Activated CD4-positive, alpha-beta T cell treated with anti-CD3 and anti-CD28 coated beads, Interleukin-2, amount 10 ng/mL, durations not matched to agents 24 days and 14 days (primary cell): ENCODE measurements around the gene LCN1. TPM values are rescaled to one million over a fixed set of nuclear protein-coding genes. Genes with fewer than 3 reads are reported as not detected.

Experiments
- DNase-seq: peaks from one replicate; pipeline ENCODE4 v3.0.0; 2022
- H3K27ac Mint-ChIP-seq: one replicate; pipeline ENCODE4 v1.8.0; 2022; ENCODE audit warnings: mild to moderate bottlenecking, mixed read lengths
- H3K27me3 Mint-ChIP-seq: one replicate; pipeline ENCODE4 v1.8.0; 2022; ENCODE audit warnings: mixed read lengths
- H3K36me3 Mint-ChIP-seq: one replicate; pipeline ENCODE4 v1.8.0; 2022; ENCODE audit warnings: low read depth, mild to moderate bottlenecking, mixed read lengths
- H3K4me1 Mint-ChIP-seq: one replicate; pipeline ENCODE4 v1.8.0; 2021; ENCODE audit warnings: mixed read lengths
- H3K4me3 Mint-ChIP-seq: one replicate; pipeline ENCODE4 v1.8.0; 2022; ENCODE audit warnings: mild to moderate bottlenecking, moderate library complexity, mixed read lengths
- H3K9me3 Mint-ChIP-seq: one replicate; pipeline ENCODE4 v1.8.0; 2021; ENCODE audit warnings: mixed read lengths
- intact Hi-C: fragments of 100-400 bp; cut with micrococcal nuclease; formaldehyde crosslinking; loops from one replicate; pipeline ENCODE4 v1.15.1; 2023
- total RNA-seq: library from RNA; stranded (reverse); gene quantifications from 2 replicates; pipeline ENCODE4 v1.2.3, GENCODE V29; 2022

The LCN1 gene
- total RNA-seq, 1 donor from 2014 or later, result not detected

DNA sequence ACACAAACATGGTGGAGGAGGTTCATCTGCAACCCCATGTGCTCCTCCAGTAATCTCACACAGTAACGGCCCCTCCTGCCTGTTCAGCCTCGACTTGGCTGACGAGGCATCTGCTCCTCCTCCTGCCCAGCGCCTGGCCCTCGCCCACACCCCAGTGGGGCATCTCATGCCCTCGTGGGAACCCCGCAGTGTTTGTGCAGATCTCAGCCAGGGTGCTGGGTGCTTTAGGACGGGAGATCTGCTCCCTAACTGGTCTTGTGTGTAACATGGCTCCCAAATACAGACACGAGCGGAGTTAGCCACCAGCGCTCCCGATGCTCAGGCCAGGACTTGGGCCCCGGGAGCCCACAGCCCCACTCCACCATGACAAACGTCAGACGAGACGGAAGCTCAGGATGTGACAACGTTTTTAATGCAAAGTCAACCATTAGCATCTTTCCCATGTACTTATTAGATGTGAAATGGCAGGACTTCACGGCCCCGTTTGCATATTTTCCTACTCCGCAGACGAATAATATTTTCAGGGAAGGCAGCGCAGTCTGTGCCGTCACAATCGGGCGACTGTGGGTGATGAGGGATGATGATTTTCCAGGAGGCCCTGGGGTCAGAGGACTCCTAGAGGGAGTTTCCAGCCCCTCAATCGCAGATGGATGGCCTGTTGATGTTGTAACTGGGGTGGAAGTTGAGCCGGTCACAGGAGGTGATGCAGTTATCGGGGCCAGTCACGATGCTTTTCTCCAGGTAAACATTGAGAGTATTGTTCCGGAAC lies 26.3 kb upstream of the LCN1 start:
- intact Hi-C loops, result no loop called here
- Mint-ChIP-seq H3K4me1 (peaks cover 3% of the 10 kb centered on the region), H3K4me3 (no peak overlapping the region), H3K36me3 (no peaks in the 10 kb centered on the region), H3K27ac (no peak overlapping the region), H3K9me3 (no peaks in the 10 kb centered on the region), H3K27me3 (peaks cover 8% of the 10 kb centered on the region)
- DNase-seq, result no peak

DNA sequence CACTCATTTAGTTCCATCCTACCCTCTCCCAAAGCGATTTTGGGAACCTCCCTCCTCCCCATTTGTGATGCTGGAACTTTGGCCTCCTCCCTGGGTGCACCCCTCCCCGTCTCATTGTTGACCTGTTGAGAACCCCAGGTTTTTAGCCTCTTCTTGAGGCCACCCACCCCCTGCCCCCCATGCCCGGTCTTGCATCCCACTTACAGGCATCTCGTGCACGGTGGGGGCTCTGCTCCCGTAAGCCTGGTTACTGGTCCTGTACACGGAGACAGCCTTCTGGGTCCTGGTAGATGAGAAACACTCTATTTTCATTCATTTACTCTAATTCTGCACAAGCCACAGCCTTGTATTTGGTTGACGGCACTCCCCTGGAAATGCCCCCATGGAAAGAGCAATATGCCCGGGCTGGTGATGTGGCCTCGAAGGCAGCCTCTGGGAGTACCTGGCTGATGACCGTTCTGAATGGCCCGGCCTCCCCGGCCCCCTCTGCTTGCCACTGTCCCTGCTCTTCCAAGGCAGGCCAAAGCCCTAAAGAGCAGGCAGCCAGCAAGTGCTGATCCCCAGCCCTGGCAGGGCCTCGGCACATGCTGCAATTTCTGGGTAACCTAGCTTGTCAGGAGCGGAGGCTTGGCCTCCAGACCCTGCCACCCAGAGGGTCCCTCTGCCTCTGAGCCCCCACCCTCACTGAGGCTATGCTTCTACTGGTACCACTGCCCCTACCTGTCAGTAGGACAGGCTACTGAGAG lies 22.7 kb upstream of the LCN1 start:
- H3K4me3 Mint-ChIP-seq, result no peak overlapping the region
- intact Hi-C loops, result no loop called here

DNA sequence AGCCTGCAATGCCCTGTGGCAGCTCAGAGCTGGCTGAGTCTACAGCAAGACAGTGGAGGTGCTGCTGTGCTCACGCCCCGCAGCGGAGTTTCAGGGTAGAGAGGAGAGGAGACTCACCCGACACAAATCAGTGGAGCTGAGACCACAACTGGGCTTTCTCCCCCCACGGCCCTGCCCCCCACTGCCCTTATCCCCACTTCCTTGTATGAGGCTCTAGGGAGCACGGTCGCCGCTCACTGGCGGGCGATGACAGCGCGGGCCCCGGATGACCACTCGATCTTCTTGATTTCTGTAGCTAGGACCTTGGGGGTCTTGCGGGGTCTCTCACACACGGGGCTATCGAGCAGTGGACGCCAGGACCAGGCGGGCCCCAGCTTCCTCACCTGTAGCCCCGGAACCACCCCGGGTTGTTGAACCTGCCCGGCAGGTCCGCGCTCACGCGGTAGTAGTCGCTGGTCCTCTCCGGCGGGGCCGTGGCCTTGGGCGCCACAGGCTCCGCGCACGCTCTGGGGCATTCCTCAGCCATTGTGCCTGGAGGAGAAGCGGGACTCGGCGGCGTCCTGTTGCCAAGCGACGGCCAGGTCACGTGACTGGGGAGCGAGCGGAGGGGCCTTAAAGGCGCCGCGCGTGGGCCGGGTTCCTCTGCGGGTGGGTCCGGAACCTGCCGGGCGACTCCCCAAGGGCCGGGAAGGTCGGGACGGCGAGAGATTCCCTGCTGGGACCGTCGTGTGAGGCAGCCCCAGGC lies 21.7 kb upstream of the LCN1 start:
- Mint-ChIP-seq H3K4me3 (peak overlapping the region; percentile 95), H3K27ac (no peak overlapping the region), H3K9me3 (no peaks in the 10 kb centered on the region), H3K27me3 (peaks cover 8% of the 10 kb centered on the region), H3K4me1 (peaks cover 7% of the 10 kb centered on the region), H3K36me3 (peaks cover 20% of the 10 kb centered on the region)
- DNase-seq, result peak; percentile 97
- intact Hi-C loops, result no loop called here

More for the DNA sequence above, 22.7 kb upstream of the LCN1 start:
- Mint-ChIP-seq H3K27me3 (peaks cover 8% of the 10 kb centered on the region), H3K36me3 (peaks cover 14% of the 10 kb centered on the region), H3K9me3 (no peaks in the 10 kb centered on the region), H3K4me1 (peaks cover 7% of the 10 kb centered on the region), H3K27ac (no peak overlapping the region)
- DNase-seq, result no peak

DNA sequence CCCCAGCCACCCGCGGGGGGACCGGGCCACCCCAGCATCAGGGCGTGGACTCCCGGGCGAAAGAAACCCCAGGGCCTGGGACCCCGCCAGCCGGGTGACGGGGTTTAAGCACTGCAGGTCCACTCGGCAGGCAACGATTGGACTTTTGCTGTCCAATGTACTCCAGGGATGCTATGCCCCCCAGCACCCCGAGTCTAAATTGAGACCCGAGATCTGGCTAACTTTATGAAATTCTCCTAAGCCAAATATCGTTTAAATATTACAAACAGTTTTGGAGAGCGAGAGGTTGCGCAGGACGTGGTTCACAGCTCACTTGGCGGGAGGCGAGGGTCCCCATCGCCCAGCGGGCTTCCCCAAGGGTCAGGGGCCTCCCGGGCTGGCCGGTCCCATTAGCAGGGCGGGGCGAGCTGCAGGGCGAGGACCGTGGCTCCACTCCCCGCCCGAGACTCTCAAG lies 21.1 kb upstream of the LCN1 start:
- Mint-ChIP-seq H3K27me3 (peaks cover 8% of the 10 kb centered on the region), H3K4me3 (peak overlapping the region; percentile 95), H3K27ac (peak overlapping the region; percentile 97), H3K9me3 (no peaks in the 10 kb centered on the region), H3K36me3 (peaks cover 26% of the 10 kb centered on the region), H3K4me1 (peaks cover 7% of the 10 kb centered on the region)
- intact Hi-C loops, result no loop called here
- DNase-seq, result no peak

DNA sequence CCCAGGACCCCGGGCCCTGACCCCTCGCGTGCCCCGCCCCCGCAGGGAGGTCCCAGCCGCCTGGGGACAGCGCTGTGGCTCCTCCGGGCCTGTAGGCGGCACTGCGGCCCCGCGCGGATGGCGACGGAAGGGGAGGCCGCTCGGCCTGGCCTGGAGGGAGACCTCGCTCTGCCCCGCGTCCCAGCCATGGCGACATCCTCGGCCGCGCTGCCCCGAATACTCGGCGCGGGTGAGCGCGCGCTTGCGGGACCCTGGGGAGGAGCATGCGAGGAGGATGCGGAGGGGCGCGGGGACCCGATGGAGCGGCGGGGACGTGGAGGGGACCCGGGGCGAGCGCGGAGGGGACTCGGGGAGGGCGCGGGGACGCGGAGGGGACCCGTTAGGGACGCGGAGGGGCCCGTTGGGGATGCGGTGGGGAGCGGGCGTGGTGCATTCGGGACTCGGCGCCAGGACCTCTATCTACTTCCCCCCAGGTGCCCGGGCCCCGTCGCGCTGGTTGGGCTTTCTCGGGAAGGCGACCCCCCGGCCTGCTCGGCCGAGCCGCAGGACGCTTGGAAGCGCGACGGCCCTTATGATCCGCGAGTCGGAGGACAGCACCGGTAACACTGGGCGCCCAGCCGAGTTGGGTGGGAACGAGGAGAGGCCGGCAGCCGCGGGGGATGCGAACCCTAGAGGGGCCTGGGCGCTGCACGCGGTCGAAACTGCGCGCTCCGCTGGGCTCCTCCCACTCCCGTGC lies 20.5 kb upstream of the LCN1 start, which contains the start of gene MRPS2:
TSS of gene MRPS2 (plus strand) at position 158 of the 736 bp plus-strand sequence. CDS start at position 187, 29 bp downstream.
- H3K9me3 Mint-ChIP-seq, result no peaks in the 10 kb centered on the region
- H3K36me3 Mint-ChIP-seq, result peaks cover 28% of the 10 kb centered on the region

GRCh38 chr9:135501261-135502167 lies 19.7 kb upstream of the LCN1 start:
- H3K4me1 Mint-ChIP-seq, result peaks cover 7% of the 10 kb centered on the region
- H3K27me3 Mint-ChIP-seq, result peaks cover 8% of the 10 kb centered on the region
- H3K9me3 Mint-ChIP-seq, result no peaks in the 10 kb centered on the region
- H3K27ac Mint-ChIP-seq, result peak overlapping the region; percentile 97
- H3K4me3 Mint-ChIP-seq, result peak overlapping the region; percentile 95
- peaks cover 28% of the 10 kb centered on the region for H3K36me3 Mint-ChIP-seq
- intact Hi-C loops, result loop anchor here (1.0 kb wide), 1 partner anchor 32 kb away; no protein-coding TSS in a partner anchor
- no peak for DNase-seq

More for the DNA sequence above, 20.5 kb upstream of the LCN1 start, which contains the start of gene MRPS2:
- peaks cover 7% of the 10 kb centered on the region for H3K4me1 Mint-ChIP-seq
- peaks cover 8% of the 10 kb centered on the region for H3K27me3 Mint-ChIP-seq
- H3K27ac Mint-ChIP-seq, result peak within 1 kb of the TSS; percentile 97
- DNase-seq, result peak; percentile 97
- H3K4me3 Mint-ChIP-seq, result peak within 1 kb of the TSS; percentile 95
- intact Hi-C loops, result loop anchor here (1.0 kb wide), 1 partner anchor 31 kb away; no protein-coding TSS in a partner anchor

DNA sequence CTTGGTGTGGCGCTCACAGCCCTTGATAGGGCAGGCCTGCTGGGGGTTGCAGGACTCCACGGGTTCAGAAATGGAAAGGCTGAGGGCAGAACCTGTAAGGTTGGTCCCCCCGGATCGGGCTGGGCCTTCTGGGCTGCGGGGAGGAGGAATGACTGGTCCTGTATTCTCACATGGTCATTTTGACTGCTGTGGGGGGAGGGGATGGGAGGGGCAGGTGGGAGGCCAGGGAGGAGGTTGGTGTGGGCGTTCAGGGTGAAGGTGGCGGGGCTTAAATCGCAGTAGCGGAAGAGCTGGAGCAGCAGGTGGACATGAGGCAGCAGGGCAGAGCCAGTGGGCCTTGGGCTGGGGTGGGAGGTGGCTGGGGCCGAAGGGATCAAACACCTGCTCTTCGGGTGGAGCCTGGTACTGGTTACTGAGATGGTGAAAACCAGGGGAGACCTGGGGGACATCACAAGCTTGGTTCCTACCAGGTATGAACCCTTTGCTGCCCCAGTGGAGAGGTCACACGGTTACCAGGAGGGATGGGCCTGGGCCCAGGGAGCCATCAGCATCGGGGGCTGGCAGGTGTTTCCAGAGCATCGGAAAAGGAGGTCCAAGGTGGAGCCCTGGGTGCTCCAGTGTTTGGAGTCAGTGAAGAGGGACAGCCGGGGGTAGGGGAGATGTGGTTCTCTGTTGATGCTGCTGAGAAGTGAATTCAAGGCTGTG lies 18.9 kb upstream of the LCN1 start:
- H3K36me3 Mint-ChIP-seq, result peaks cover 28% of the 10 kb centered on the region
- peak overlapping the region; percentile 95 for H3K4me3 Mint-ChIP-seq
- peaks cover 8% of the 10 kb centered on the region for H3K27me3 Mint-ChIP-seq
- H3K4me1 Mint-ChIP-seq, result peaks cover 7% of the 10 kb centered on the region
- H3K27ac Mint-ChIP-seq, result no peak overlapping the region
- no peaks in the 10 kb centered on the region for H3K9me3 Mint-ChIP-seq
- no peak for DNase-seq
- intact Hi-C loops, result no loop called here

DNA sequence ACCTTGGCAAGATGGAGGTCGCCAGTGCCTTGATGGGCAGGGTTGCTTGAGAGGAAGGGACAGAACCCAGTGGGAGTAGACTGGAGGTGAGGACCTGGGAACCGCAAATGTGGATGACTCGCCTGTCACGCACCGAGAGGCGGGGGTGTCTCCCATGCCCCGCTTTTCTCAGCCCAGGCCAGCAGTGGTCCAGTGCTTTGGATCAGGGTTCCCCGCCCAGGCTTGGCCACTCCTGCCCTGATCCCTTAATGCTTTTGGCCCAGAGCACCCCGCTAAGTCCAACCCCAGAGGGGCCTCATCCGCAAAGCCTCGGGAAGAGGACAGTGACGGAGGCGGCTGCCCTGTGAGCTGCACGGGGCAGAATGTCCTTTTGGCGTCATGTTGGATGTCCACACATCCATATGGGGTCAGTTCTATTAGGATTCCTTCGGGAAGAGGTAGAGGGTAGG lies 18.3 kb upstream of the LCN1 start:
- peak overlapping the region; percentile 95 for H3K4me3 Mint-ChIP-seq
- H3K27ac Mint-ChIP-seq, result no peak overlapping the region
- H3K9me3 Mint-ChIP-seq, result no peaks in the 10 kb centered on the region
- no peak for DNase-seq
- H3K36me3 Mint-ChIP-seq, result peaks cover 28% of the 10 kb centered on the region
- intact Hi-C loops, result no loop called here
- H3K4me1 Mint-ChIP-seq, result peaks cover 7% of the 10 kb centered on the region
- H3K27me3 Mint-ChIP-seq, result peaks cover 8% of the 10 kb centered on the region

DNA sequence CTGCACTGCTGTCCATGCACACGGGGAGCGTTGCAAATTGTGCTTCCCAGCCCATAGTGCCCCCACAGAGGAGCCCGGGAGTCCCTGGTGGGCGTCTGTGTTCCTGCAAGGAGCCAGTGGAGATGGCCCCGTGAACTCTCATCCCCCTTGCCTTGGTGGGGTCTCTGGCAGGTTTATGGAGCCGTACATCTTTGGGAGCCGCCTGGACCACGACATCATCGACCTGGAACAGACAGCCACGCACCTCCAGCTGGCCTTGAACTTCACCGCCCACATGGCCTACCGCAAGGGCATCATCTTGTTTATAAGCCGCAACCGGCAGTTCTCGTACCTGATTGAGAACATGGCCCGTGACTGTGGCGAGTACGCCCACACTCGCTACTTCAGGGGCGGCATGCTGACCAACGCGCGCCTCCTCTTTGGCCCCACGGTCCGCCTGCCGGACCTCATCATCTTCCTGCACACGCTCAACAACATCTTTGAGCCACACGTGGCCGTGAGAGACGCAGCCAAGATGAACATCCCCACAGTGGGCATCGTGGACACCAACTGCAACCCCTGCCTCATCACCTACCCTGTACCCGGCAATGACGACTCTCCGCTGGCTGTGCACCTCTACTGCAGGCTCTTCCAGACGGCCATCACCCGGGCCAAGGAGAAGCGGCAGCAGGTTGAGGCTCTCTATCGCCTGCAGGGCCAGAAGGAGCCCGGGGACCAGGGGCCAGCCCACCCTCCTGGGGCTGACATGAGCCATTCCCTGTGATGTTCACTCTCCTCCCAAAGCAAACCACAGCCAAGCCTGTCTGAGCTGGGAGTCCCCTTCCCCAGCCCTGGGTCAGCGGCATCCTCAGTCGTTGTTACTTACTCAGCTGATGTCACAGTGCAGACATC lies 17.6 kb upstream of the LCN1 start:
- Mint-ChIP-seq H3K4me1 (peaks cover 7% of the 10 kb centered on the region), H3K27me3 (peaks cover 3% of the 10 kb centered on the region), H3K27ac (no peak overlapping the region), H3K9me3 (no peaks in the 10 kb centered on the region), H3K4me3 (peak overlapping the region; percentile 11), H3K36me3 (peaks cover 28% of the 10 kb centered on the region)
- intact Hi-C loops, result no loop called here
- DNase-seq, result no peak

GRCh38 chr9:135504262-135505243 lies 16.7 kb upstream of the LCN1 start:
- Mint-ChIP-seq H3K9me3 (peaks cover 4% of the 10 kb centered on the region), H3K27me3 (peaks cover 6% of the 10 kb centered on the region), H3K36me3 (peaks cover 28% of the 10 kb centered on the region), H3K4me3 (no peak overlapping the region), H3K27ac (no peak overlapping the region), H3K4me1 (peaks cover 6% of the 10 kb centered on the region)
- peak; percentile 86 for DNase-seq
- intact Hi-C loops, result no loop called here
